Loucy (cell line): Measurements from ENCODE around the gene YIPF2.

Experiments
- EZH2phosphoT487 ChIP-seq: fragments of 200-600 bp; IDR thresholded peaks from 2 replicates; pipeline ENCODE4 v1.6.1; 2018; ENCODE audit warnings: antibody characterized with exemption, mild to moderate bottlenecking, moderate library complexity, borderline replicate concordance
- TF ChIP-seq, protein P1 (sequence below): fragments of 200-600 bp; sonication (generic); conservative IDR thresholded peaks from 2 replicates; pipeline ENCODE4 v1.5.1; 2014; ENCODE audit warnings: mild to moderate bottlenecking, antibody characterized with exemption, low read length

DNA sequence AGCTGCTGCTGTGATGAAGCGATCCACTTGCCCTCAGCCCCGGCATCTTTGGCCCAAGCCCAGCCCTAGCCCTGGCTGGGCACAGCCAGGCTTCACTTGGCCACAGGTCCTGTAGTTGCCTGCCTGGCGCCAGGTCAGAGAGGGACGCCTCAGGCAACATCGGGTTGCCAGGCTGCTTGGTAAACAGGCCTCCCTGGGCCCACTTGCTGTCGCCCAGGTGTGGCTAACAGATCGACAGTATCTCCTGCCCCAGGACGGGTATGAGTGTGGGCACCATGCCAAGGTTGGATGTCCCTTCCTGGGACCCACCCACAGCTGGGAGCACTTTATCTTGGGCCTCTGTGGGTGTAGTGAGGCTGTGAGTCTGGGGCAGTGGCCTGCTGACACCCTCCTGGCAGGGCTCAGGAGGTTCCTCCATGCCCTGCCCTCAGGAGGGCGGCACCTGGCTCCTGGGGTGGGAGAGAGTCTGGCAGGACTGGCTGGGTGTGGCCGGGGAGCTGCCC lies 29.2 kb downstream of the YIPF2 start:
- TF ChIP-seq, protein P1, sequence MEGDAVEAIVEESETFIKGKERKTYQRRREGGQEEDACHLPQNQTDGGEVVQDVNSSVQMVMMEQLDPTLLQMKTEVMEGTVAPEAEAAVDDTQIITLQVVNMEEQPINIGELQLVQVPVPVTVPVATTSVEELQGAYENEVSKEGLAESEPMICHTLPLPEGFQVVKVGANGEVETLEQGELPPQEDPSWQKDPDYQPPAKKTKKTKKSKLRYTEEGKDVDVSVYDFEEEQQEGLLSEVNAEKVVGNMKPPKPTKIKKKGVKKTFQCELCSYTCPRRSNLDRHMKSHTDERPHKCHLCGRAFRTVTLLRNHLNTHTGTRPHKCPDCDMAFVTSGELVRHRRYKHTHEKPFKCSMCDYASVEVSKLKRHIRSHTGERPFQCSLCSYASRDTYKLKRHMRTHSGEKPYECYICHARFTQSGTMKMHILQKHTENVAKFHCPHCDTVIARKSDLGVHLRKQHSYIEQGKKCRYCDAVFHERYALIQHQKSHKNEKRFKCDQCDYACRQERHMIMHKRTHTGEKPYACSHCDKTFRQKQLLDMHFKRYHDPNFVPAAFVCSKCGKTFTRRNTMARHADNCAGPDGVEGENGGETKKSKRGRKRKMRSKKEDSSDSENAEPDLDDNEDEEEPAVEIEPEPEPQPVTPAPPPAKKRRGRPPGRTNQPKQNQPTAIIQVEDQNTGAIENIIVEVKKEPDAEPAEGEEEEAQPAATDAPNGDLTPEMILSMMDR = no peak
- TF ChIP-seq EZH2phosphoT487 = no peak
